ENCODE measurements around the gene FST.

Gene FST

DNA sequence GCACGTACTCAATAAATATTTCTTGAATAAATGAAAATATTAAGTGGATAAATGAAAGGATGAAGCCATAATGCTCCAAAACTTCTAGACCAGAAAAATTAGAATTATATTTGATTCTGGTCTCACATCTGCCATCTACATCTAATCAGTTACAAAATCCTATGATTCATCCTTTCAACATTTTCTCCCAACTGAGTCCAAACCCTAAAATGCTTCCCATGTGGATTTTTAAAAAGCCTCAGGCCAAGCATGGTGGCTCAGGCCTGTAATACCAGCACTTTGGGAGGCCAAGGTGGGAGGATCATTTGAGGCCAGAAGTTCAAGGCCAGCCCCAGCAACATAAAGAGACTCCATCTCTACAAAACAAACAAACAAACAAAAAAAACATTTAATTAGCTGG is 31.6 kb upstream of the FST start:
- H3K27me3 ChIP-seq (ENCODE audit: low read depth, low read length), result no peaks in the 10 kb centered on the region
- no peaks in the 10 kb centered on the region for H3K4me1 ChIP-seq (ENCODE audit: control insufficient read depth in 1 of 2, insufficient read depth in 2 of 2, low read length in 2 of 2)
- H3K9me3 ChIP-seq (ENCODE audit: control insufficient read depth in 1 of 2, low read length in 2 of 2), result no peaks in the 10 kb centered on the region
- H3K27ac ChIP-seq (ENCODE audit: low read length), result no peak overlapping the region
- H3K36me3 ChIP-seq (ENCODE audit: control insufficient read depth in 1 of 2, insufficient read depth in 2 of 2, low read length in 2 of 2), result no peaks in the 10 kb centered on the region
- no peak overlapping the region for H3K4me3 ChIP-seq (ENCODE audit: low read depth in 1 of 2, low read length in 2 of 2)

DNA sequence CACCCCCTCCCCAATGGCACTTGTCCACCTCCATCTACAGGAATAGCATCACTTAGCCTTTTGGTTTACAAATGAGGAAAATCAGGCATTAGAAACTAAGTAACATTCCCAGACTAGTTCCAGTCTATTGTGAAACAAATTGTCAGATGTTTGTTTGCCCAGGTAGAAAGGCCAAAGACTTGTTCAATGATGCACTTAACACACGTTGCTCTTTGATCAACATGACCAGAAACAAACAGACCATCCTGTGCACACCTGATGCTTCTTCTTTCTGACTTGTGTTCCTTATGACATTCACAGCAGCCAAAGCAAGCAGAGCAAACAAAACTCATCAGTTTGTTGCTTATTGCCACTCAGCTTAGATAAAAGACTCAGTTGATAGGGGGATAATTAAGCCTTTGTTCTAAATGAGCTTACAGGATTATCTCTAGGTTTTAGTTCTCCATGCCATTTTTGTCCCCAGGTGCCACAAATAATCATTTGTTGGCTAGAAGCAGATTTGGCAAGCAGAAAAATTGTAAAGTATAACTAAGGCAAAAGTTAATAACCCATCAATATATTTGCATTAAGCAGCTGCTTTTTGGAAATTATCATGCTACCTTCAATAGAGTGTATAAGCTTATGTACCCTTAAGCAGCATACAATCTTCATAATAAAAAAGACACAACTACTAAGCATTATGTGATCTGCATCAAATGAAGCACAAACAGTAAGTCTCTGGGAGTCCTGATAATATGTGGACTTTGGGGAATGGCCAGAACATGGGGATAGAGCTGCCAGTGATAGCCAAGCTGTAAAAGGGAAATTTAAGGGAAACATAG is 26.3 kb upstream of the FST start:
- Histone ChIP-seq H3K27me3 (ENCODE audit: low read depth, low read length) (no peaks in the 10 kb centered on the region), H3K36me3 (ENCODE audit: control insufficient read depth in 1 of 2, insufficient read depth in 2 of 2, low read length in 2 of 2) (no peaks in the 10 kb centered on the region), H3K4me1 (ENCODE audit: control insufficient read depth in 1 of 2, insufficient read depth in 2 of 2, low read length in 2 of 2) (no peaks in the 10 kb centered on the region), H3K27ac (ENCODE audit: low read length) (no peak overlapping the region), H3K9me3 (ENCODE audit: control insufficient read depth in 1 of 2, low read length in 2 of 2) (no peaks in the 10 kb centered on the region), H3K4me3 (ENCODE audit: low read depth in 1 of 2, low read length in 2 of 2) (no peak overlapping the region)

DNA sequence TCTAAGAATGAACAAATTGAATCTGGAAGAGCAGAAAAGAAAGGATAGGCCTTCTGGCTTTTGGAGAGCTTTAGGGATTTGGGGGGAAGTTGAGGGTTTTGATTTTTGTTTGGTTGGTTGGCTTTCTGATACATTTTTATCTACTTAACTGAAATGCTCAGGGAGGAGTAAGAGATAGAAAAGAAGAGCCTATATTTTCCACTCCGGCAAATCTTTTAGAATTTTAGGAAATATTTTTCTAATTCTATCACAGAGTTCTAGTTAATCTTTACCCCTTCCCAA is 25.8 kb upstream of the FST start:
- H3K27me3 ChIP-seq (ENCODE audit: low read depth, low read length), result no peaks in the 10 kb centered on the region
- no peak overlapping the region for H3K27ac ChIP-seq (ENCODE audit: low read length)
- H3K36me3 ChIP-seq (ENCODE audit: control insufficient read depth in 1 of 2, insufficient read depth in 2 of 2, low read length in 2 of 2), result no peaks in the 10 kb centered on the region
- no peaks in the 10 kb centered on the region for H3K9me3 ChIP-seq (ENCODE audit: control insufficient read depth in 1 of 2, low read length in 2 of 2)
- H3K4me3 ChIP-seq (ENCODE audit: low read depth in 1 of 2, low read length in 2 of 2), result no peak overlapping the region
- H3K4me1 ChIP-seq (ENCODE audit: control insufficient read depth in 1 of 2, insufficient read depth in 2 of 2, low read length in 2 of 2), result no peaks in the 10 kb centered on the region

DNA sequence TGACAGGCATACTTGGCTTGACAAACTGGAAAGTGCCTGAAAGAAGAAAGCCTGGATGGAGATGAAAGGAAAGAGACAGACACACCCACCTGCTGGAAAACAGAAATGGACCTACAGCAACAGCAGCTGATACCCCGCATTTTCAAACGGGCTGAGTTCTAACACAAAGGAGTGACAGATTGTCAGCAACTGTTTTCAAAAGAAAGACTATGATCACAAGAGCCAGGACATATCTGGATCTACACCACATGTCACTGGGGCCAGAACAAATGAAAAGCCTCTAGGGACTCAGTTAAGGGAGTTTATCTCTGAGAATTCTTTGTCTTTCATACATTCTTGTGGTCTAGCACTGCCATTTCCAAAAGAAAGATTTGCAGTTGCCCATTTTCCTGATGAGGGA is 24.1 kb upstream of the FST start:
- no peaks in the 10 kb centered on the region for H3K36me3 ChIP-seq (ENCODE audit: control insufficient read depth in 1 of 2, insufficient read depth in 2 of 2, low read length in 2 of 2)
- no peak overlapping the region for H3K27ac ChIP-seq (ENCODE audit: low read length)
- H3K4me3 ChIP-seq (ENCODE audit: low read depth in 1 of 2, low read length in 2 of 2), result no peak overlapping the region
- H3K9me3 ChIP-seq (ENCODE audit: control insufficient read depth in 1 of 2, low read length in 2 of 2), result no peaks in the 10 kb centered on the region
- H3K27me3 ChIP-seq (ENCODE audit: low read depth, low read length), result no peaks in the 10 kb centered on the region
- no peaks in the 10 kb centered on the region for H3K4me1 ChIP-seq (ENCODE audit: control insufficient read depth in 1 of 2, insufficient read depth in 2 of 2, low read length in 2 of 2)

DNA sequence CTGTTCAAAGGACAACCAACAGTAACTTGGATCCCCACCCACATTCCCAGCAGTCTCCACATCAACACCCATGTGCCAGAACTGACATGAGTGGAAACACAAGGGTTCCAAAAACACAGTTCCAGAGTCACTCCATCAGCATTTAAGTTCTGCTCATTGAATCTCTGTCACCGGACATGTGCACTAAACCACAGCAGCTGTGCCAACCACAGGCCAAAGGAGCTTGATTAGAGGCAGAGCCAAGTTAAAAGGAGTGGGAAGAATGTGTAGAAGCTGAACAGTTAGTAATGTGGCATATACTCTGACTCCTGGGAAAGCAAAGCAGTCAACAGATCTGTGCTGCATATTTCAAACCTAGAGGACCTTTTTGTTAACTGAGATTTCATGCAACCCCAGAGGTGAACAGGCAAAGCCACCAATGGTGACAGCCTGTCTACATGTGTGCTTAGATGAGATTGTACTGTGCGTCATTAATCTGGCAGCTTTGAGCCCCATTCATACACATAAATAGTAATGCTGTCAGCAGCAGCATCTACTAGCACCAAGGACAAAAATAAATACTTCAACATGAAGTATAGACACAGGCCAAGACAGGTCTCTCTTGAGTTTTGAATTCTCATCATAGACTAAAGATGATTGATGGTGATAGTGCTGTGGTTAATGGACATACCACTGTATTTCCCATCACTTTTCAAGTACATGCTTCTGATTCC is 16.4 kb upstream of the FST start:
- Histone ChIP-seq H3K4me1 (ENCODE audit: control insufficient read depth in 1 of 2, insufficient read depth in 2 of 2, low read length in 2 of 2) (no peaks in the 10 kb centered on the region), H3K27me3 (ENCODE audit: low read depth, low read length) (no peaks in the 10 kb centered on the region), H3K36me3 (ENCODE audit: control insufficient read depth in 1 of 2, insufficient read depth in 2 of 2, low read length in 2 of 2) (no peaks in the 10 kb centered on the region), H3K4me3 (ENCODE audit: low read depth in 1 of 2, low read length in 2 of 2) (no peak overlapping the region), H3K9me3 (ENCODE audit: control insufficient read depth in 1 of 2, low read length in 2 of 2) (no peaks in the 10 kb centered on the region), H3K27ac (ENCODE audit: low read length) (no peak overlapping the region)

DNA sequence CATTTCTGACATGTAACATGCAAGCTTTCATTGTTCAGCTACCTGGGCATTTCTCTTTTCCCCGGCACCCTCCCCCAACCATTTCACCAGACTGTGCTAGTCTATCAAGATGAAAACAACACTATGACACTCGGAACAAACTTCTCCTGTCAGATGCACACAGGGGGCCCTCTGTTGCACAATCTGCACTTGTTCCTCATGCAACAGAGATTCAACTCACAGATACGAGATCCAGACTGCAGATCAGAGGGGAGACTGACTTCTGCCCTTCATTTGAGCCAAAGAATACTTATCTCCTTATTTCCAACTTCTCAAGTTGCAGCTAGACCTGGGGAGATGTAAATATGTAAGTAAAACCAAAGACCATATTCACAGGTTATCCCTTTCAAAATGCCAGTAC is 15.7 kb upstream of the FST start:
- Histone ChIP-seq H3K36me3 (ENCODE audit: control insufficient read depth in 1 of 2, insufficient read depth in 2 of 2, low read length in 2 of 2) (no peaks in the 10 kb centered on the region), H3K4me1 (ENCODE audit: control insufficient read depth in 1 of 2, insufficient read depth in 2 of 2, low read length in 2 of 2) (no peaks in the 10 kb centered on the region), H3K9me3 (ENCODE audit: control insufficient read depth in 1 of 2, low read length in 2 of 2) (no peaks in the 10 kb centered on the region), H3K27me3 (ENCODE audit: low read depth, low read length) (no peaks in the 10 kb centered on the region), H3K4me3 (ENCODE audit: low read depth in 1 of 2, low read length in 2 of 2) (no peak overlapping the region), H3K27ac (ENCODE audit: low read length) (no peak overlapping the region)

DNA sequence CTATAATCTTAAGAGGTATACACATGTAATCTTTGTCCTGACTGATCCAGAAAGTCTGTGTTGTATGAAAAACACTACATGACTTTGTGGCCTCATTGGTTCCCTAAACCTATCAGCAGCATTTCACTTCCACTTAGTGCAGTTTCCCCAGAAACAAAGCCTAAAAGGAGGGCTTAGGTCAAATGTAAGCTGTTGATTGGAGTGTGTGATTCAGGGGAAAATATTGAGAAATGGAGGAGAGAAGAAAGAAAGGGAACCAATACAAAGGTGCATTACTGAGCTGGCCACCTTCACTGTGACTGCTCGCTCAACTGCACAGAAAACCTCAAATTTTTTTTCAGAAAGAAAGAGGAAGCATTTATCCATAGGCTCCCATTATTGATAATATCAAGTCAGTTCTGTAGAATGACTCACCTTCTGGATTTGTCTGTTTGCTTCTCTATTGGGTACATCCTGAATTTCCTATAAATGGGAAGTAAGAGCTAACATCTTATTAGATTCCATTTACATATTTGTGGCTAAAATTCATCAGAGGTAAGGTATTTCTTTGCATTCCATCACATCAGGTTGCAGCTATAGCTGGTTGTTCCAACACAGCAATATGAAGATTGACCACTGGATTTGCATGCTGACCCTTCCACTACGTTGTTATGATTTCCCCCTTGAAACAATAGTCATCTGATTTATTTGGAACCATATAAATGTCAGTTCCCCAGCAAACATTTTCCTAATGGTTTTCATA is 10.3 kb upstream of the FST start:
- Histone ChIP-seq H3K9me3 (ENCODE audit: control insufficient read depth in 1 of 2, low read length in 2 of 2) (no peaks in the 10 kb centered on the region), H3K27me3 (ENCODE audit: low read depth, low read length) (no peaks in the 10 kb centered on the region), H3K27ac (ENCODE audit: low read length) (no peak overlapping the region), H3K4me1 (ENCODE audit: control insufficient read depth in 1 of 2, insufficient read depth in 2 of 2, low read length in 2 of 2) (no peaks in the 10 kb centered on the region), H3K4me3 (ENCODE audit: low read depth in 1 of 2, low read length in 2 of 2) (no peak overlapping the region), H3K36me3 (ENCODE audit: control insufficient read depth in 1 of 2, insufficient read depth in 2 of 2, low read length in 2 of 2) (no peaks in the 10 kb centered on the region)

DNA sequence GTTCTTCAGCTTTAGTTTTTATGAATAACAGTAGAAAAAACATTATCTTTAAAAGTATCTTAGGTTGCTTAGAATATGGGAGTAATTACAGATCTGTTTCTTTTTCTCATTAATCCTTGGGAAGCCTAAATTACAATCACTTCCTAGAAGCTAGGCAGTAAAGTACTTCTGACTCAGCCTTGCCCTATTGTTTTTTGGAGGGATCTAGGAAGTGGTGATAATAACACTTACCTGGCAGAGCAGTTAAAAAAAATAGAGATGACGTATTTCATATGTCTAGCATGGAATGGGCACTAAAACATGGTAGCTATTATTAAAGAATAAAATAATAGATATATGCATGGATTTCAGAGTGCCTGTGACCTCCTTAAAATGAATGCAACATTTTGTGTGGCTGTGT is 8.2 kb upstream of the FST start:
- Histone ChIP-seq H3K36me3 (ENCODE audit: control insufficient read depth in 1 of 2, insufficient read depth in 2 of 2, low read length in 2 of 2) (no peaks in the 10 kb centered on the region), H3K27me3 (ENCODE audit: low read depth, low read length) (no peaks in the 10 kb centered on the region), H3K27ac (ENCODE audit: low read length) (no peak overlapping the region), H3K4me3 (ENCODE audit: low read depth in 1 of 2, low read length in 2 of 2) (no peak overlapping the region), H3K4me1 (ENCODE audit: control insufficient read depth in 1 of 2, insufficient read depth in 2 of 2, low read length in 2 of 2) (no peaks in the 10 kb centered on the region), H3K9me3 (ENCODE audit: control insufficient read depth in 1 of 2, low read length in 2 of 2) (no peaks in the 10 kb centered on the region)

DNA sequence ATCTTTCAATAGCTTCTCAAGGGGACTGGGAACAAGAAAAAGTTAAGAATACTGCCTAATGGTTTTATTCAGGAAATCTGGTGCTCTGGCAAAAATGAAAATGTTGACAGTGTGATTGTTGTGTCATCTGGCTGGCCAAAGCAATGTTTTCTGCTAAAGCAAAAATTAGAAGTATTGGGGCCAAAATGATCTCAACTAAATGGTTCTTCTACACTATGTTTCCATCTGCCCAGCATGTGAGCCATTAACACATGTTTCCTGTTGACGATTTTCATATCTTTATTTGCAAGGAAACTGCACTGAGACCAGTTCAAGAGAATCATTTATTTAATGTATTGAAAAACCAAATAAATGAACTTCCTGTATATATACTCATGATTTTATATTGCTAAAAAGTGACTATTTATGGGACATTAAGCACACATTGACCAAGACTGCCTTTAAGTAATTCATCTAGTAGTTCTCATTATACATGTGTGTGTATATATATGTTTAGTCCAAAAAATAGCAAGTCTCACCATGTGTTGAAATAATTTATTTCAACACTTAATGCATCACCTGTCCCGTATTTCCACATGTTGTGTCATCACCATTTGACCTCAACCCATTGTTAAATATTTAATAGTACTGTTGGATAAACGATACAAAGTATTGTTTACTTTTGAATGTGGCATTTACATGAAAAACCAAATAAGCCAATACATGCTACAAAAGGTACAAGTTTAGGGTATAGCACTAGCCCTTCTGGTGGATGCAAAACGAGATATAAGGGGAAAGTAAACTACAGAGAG is 7.5 kb upstream of the FST start:
- Histone ChIP-seq H3K9me3 (ENCODE audit: control insufficient read depth in 1 of 2, low read length in 2 of 2) (no peaks in the 10 kb centered on the region), H3K4me3 (ENCODE audit: low read depth in 1 of 2, low read length in 2 of 2) (no peak overlapping the region), H3K36me3 (ENCODE audit: control insufficient read depth in 1 of 2, insufficient read depth in 2 of 2, low read length in 2 of 2) (no peaks in the 10 kb centered on the region), H3K27ac (ENCODE audit: low read length) (no peak overlapping the region), H3K4me1 (ENCODE audit: control insufficient read depth in 1 of 2, insufficient read depth in 2 of 2, low read length in 2 of 2) (no peaks in the 10 kb centered on the region), H3K27me3 (ENCODE audit: low read depth, low read length) (no peaks in the 10 kb centered on the region)

DNA sequence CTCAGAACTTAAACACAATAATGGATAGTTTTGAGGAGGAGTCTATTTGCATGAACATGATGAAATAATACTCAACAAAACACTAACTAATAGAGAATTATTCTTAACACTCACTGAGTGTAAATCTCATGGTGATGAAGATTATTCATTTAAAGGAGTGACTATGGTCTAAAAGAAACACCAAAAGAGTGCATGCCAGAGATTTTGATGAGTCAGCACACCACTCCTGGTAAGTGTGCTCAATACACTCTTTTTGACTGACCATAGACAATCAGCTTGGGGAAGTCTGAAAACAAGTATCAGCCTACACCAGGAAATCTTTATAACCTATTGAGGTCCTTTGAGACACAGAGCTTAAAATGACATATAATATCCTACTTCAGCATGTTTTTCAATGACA is 6.8 kb upstream of the FST start:
- H3K9me3 ChIP-seq (ENCODE audit: control insufficient read depth in 1 of 2, low read length in 2 of 2), result no peaks in the 10 kb centered on the region
- no peaks in the 10 kb centered on the region for H3K27me3 ChIP-seq (ENCODE audit: low read depth, low read length)
- H3K4me3 ChIP-seq (ENCODE audit: low read depth in 1 of 2, low read length in 2 of 2), result no peak overlapping the region
- no peak overlapping the region for H3K27ac ChIP-seq (ENCODE audit: low read length)
- no peaks in the 10 kb centered on the region for H3K36me3 ChIP-seq (ENCODE audit: control insufficient read depth in 1 of 2, insufficient read depth in 2 of 2, low read length in 2 of 2)
- no peaks in the 10 kb centered on the region for H3K4me1 ChIP-seq (ENCODE audit: control insufficient read depth in 1 of 2, insufficient read depth in 2 of 2, low read length in 2 of 2)

DNA sequence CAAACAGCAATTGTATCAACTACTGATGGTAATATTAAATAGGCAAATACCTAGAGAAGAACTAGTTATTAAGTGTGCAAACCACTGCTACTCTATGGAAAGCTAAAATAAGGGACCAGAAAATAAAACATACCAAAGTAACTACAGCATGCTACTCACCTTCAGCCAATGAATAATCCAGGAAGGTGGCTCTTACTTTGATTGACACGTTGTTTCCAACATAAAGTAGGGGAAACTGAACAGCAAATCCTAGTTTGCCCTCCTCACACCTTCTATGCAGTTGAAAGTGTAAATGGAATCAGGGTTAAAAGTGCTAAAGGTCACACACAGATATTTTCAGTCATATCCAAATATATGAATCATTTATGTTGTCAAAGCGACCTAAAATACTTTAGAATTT is 5.1 kb upstream of the FST start:
- Histone ChIP-seq H3K4me3 (ENCODE audit: low read depth in 1 of 2, low read length in 2 of 2) (no peak overlapping the region), H3K36me3 (ENCODE audit: control insufficient read depth in 1 of 2, insufficient read depth in 2 of 2, low read length in 2 of 2) (no peaks in the 10 kb centered on the region), H3K4me1 (ENCODE audit: control insufficient read depth in 1 of 2, insufficient read depth in 2 of 2, low read length in 2 of 2) (no peaks in the 10 kb centered on the region), H3K9me3 (ENCODE audit: control insufficient read depth in 1 of 2, low read length in 2 of 2) (no peaks in the 10 kb centered on the region), H3K27me3 (ENCODE audit: low read depth, low read length) (no peaks in the 10 kb centered on the region), H3K27ac (ENCODE audit: low read length) (no peak overlapping the region)

Data from muscle layer of duodenum (tissue), 2 donors.